ENCODE data around the gene SH3BP4.

The SH3BP4 gene

DNA sequence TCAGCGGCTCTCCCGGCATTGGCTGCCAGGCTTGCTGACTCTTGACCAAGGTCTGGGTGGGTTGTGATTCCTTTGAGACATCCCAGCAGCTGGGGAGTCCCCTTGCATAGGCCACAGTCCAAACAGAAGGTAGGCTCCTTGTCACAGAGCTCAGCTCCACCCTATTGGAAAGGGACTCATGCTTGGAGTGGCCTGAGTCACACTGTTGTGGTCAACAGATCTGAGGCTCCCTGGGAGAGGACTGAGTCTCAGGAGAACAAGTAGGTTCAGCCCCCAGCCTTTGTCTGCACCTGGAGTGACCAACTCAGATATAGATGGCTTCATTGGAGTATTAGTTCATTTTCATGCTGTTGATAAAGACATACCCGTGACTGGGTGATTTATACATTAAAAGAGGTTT, 32.1 kb upstream of the SH3BP4 start:
- no peak for DNase-seq
- Histone ChIP-seq H3K36me3 (no peaks in the 10 kb centered on the region), H3K27ac (no peak overlapping the region), H3K4me1 (no peaks in the 10 kb centered on the region), H3K9me3 (peaks cover 0 to under 1% (median 0%) of the 10 kb centered on the region in 3 donors), H3K27me3 (no peaks in the 10 kb centered on the region), H3K4me3 (no peak overlapping the region)
- no peak for TF ChIP-seq CTCF (IDR thresholded peaks at IDR 0.05)
- intact Hi-C loops (cut with DNase I; ENCODE audit: low total_unique reads): no loop called here

- no peak for TF ChIP-seq CTCF (IDR thresholded peaks at IDR 0.05)
- Histone ChIP-seq H3K9me3 (peaks cover 0 to 10% (median 3%) of the 10 kb centered on the region in 3 donors), H3K4me1 (no peaks in the 10 kb centered on the region), H3K27me3 (no peaks in the 10 kb centered on the region), H3K27ac (no peak overlapping the region), H3K36me3 (no peaks in the 10 kb centered on the region), H3K4me3 (no peak overlapping the region)
- no peak for DNase-seq
- intact Hi-C loops (cut with DNase I; ENCODE audit: low total_unique reads): no loop called here
Measured at GRCh38 chr2:234920836-234921235, 31.0 kb upstream of the SH3BP4 start.

DNA sequence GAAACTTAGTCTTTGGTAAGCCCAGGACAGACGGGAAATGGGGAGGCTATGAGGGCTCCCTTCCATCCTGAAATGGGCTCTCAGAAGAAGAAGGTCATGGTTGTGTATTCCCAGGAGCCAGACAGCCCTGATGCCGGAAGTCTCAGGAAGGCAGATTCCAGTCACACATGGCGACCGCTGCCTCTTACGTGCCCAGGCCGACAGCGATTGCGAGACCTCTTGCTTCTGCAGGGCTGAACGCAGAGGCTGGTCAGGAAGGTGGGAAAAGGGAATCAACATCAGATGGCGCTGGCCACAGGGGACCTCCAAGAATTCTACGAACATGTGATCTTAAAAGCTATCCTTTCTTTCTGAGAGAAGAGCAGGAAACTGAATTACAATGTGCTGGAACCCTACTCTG, 22.8 kb upstream of the SH3BP4 start:
- H3K4me1 ChIP-seq: no peaks in the 10 kb centered on the region
- H3K27me3 ChIP-seq: no peaks in the 10 kb centered on the region
- no peak for TF ChIP-seq CTCF (IDR thresholded peaks at IDR 0.05)
- DNase-seq: no peak
- intact Hi-C loops (cut with DNase I; ENCODE audit: low total_unique reads): no loop called here
- H3K9me3 ChIP-seq: peaks cover 0 to 10% (median 3%) of the 10 kb centered on the region in 3 donors
- H3K4me3 ChIP-seq: no peak overlapping the region
- no peaks in the 10 kb centered on the region for H3K36me3 ChIP-seq
- H3K27ac ChIP-seq: no peak overlapping the region

DNA sequence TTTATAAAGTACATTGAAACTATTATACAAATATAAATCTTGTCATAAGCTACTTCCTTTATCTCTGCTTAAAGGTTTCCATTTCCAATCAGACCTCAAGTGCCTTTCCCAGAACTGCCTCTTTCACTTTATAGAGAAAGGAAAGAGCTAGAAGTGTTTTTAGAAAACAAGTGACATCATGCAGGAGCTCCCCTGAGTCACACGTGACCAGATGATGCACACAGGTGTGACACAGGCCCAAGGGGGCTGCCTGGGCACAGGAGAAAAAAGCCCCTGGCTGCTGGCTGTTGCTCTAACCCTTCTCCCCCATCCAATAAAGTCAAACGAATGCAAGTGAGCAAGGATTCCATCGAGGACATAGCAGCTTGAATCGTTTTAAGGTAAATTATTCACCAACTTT, 21.4 kb upstream of the SH3BP4 start:
- Histone ChIP-seq H3K36me3 (no peaks in the 10 kb centered on the region), H3K4me1 (no peaks in the 10 kb centered on the region), H3K27me3 (no peaks in the 10 kb centered on the region), H3K9me3 (peaks cover 0 to 4% (median 0%) of the 10 kb centered on the region in 3 donors), H3K4me3 (no peak overlapping the region), H3K27ac (no peak overlapping the region)
- TF ChIP-seq CTCF (IDR thresholded peaks at IDR 0.05): no peak
- intact Hi-C loops (cut with DNase I; ENCODE audit: low total_unique reads): no loop called here
- DNase-seq: no peak

DNA sequence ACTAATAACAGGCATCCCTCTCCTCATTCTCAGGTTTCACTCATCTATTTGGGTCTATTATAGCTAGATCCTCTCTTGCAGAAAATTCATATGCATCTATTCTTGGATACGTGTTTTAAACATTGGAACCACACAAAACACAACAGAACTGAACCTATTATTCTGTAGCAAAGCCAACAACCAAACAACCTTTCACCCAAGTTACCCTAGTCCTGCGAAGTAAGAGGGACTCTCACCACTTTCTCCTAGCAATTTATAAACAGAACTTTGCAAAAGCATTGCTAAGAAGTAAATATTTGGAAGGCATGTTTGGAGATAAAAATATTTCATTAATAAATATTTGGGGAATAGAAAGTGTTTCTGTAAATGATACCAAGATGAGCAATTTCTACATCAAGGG, 20.4 kb upstream of the SH3BP4 start:
- H3K27ac ChIP-seq: no peak overlapping the region
- DNase-seq: no peak
- no peak for TF ChIP-seq CTCF (IDR thresholded peaks at IDR 0.05)
- no peaks in the 10 kb centered on the region for H3K36me3 ChIP-seq
- H3K9me3 ChIP-seq: no peaks in the 10 kb centered on the region
- intact Hi-C loops (cut with DNase I; ENCODE audit: low total_unique reads): no loop called here
- no peaks in the 10 kb centered on the region for H3K27me3 ChIP-seq
- no peak overlapping the region for H3K4me3 ChIP-seq
- no peaks in the 10 kb centered on the region for H3K4me1 ChIP-seq

GRCh38 chr2:234932591-234933168, 19.1 kb upstream of the SH3BP4 start:
- TF ChIP-seq CTCF (IDR thresholded peaks at IDR 0.05): no peak
- Histone ChIP-seq H3K27me3 (no peaks in the 10 kb centered on the region), H3K27ac (no peak overlapping the region), H3K4me3 (no peak overlapping the region), H3K36me3 (no peaks in the 10 kb centered on the region), H3K4me1 (no peaks in the 10 kb centered on the region), H3K9me3 (no peaks in the 10 kb centered on the region)
- no peak for DNase-seq
- intact Hi-C loops (cut with DNase I; ENCODE audit: low total_unique reads): no loop called here
